Erythroblast (primary cell): Measurements from ENCODE around the gene ENTPD1.

ENCODE experiments used
- DNase-seq, 2 experiments: peaks; one replicate each; lab custom pipeline; 2025; lab: John Stamatoyannopoulos, UW
- GATA1 ChIP-seq: IDR thresholded peaks from 2 replicates; pipeline ENCODE4 v1.6.1; 2011; ENCODE audit warnings: low read depth, mild to moderate bottlenecking, control low read depth, low read length, moderate library complexity
- POLR2A ChIP-seq: IDR thresholded peaks from 2 replicates; pipeline ENCODE4 v1.6.1; 2011; ENCODE audit warnings: mild to moderate bottlenecking, low read length

ENTPD1 gene

GRCh38 chr10:95782318-95782717, 26.4 kb downstream of the ENTPD1 start:
- TF ChIP-seq GATA1 (no peak), POLR2A (no peak)
- DNase-seq = no peak

GRCh38 chr10:95783741-95784140, 27.8 kb downstream of the ENTPD1 start:
- no peak for TF ChIP-seq GATA1
- no peak for TF ChIP-seq POLR2A
- no peak for DNase-seq

GRCh38 chr10:95784279-95784913, 28.4 kb downstream of the ENTPD1 start:
- no peak for TF ChIP-seq GATA1
- TF ChIP-seq POLR2A = no peak
- DNase-seq = no peak

- no peak for DNase-seq
- TF ChIP-seq GATA1 (no peak), POLR2A (no peak)
Observed at GRCh38 chr10:95785317-95785716, 29.4 kb downstream of the ENTPD1 start.

- no peak for DNase-seq
- TF ChIP-seq GATA1 = no peak
- TF ChIP-seq POLR2A = no peak
Observed at GRCh38 chr10:95785942-95786669, 30.1 kb downstream of the ENTPD1 start.

- no peak for TF ChIP-seq POLR2A
- no peak for TF ChIP-seq GATA1
- no peak for DNase-seq
Observed at GRCh38 chr10:95787447-95787846, 31.5 kb downstream of the ENTPD1 start.

- DNase-seq = no peak
- TF ChIP-seq POLR2A = no peak
- TF ChIP-seq GATA1 = no peak
Observed at GRCh38 chr10:95788830-95789229, 32.9 kb downstream of the ENTPD1 start.

GRCh38 chr10:95789902-95790301, 33.9 kb downstream of the ENTPD1 start:
- no peak for TF ChIP-seq POLR2A
- TF ChIP-seq GATA1 = no peak
- no peak for DNase-seq

- no peak for DNase-seq
- TF ChIP-seq POLR2A (no peak), GATA1 (no peak)
Observed at GRCh38 chr10:95790982-95791381, 35.0 kb downstream of the ENTPD1 start.

- no peak for DNase-seq
- TF ChIP-seq POLR2A (no peak), GATA1 (no peak)
Observed at GRCh38 chr10:95791425-95791979, 35.5 kb downstream of the ENTPD1 start.

GRCh38 chr10:95792211-95792780, 36.3 kb downstream of the ENTPD1 start:
- TF ChIP-seq GATA1 = no peak
- TF ChIP-seq POLR2A = no peak
- DNase-seq = no peak

GRCh38 chr10:95792874-95793285, 36.9 kb downstream of the ENTPD1 start:
- DNase-seq = no peak
- TF ChIP-seq POLR2A (no peak), GATA1 (no peak)

- DNase-seq = no peak
- TF ChIP-seq GATA1 (no peak), POLR2A (no peak)
Observed at GRCh38 chr10:95793401-95794045, 37.6 kb downstream of the ENTPD1 start.
